GM21619 (cell line): Measurements from ENCODE around the gene GPR153.
"Not testable (repeated sequence)": the region's sequence is repeated elsewhere in the genome, so short reads cannot be mapped to it uniquely, and the experiment has no call there.

ENCODE experiments used
- ATAC-seq: cut with Tn5 transposase; IDR thresholded peaks from one replicate; pipeline ENCODE4 v1.9.1; 2021; ENCODE audit not compliant: unreplicated experiment

GPR153 gene

DNA sequence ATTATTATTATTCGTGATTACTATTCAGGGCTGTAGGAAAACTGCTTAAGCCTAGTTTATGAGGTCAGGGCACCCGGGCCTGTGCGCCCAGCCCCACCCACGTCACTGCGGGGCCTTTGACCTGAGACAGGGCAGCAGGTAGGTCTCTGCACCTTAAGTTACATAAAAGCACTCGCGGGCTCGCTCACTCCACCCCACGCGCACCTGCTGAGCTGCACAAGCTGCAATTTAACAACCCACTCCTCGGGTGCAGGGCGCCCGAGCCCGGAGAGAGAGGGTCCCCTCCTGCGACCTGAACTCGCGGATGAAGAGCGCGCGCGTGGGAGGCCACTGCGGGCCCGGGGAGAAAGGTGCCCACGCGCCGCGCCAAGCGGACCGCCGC lies 25.6 kb downstream of the GPR153 start:
- peak; percentile 15 for ATAC-seq

DNA sequence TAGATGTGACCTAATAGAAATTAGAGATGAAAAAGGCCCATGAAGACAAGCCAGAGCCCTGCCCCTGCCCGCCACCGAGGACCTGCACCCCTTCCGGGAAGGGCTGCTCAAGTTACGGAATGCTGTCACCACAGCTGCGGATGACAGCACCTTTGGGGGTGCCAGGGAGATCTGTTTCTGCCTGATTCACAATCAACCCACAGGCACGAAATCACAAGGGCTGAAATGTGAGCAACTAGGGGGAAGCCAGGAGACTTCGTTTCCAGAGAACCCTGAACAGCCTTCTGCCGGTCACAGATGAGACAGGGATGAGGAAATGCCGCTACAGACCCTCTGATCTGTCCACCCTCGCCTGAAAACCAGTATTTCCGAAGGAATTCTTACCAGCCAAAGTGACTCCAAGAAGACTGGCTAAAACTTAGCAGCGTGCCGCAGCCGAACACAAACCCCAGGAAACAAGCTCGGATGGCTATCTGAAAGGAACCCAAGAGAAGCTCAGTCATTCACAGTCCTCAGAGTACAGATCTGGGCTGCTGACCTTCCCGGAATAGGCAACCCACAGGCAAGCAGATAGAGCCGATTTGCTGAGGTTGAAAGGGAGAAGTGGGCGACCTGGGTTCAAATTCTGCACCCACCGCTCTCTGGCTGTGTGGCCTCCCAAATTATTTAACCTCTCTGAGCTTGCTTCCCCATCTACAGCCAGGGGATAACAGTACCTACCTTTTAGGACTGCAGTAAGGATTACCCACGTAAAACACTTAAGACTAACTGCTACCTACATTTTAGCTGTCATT lies 26.2 kb downstream of the GPR153 start:
- ATAC-seq = no peak

DNA sequence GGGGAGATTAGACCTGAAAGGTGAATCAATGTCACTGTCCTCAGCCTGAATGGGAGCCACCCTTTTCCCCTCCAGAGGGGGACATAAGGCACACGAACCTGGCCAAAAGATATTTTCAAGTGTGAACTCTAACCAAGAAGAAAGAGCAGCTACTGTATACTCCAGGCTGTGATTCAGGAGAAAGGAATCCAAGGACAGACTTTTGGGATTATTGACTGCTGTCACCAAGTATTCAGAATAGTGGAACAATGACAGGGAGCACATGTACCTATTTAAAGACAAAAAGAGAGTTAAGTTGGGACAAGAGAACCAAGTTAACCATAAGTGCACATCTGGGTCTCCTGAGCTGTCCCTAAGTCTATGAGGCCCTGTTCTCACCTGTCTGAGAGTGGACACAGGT lies 27.5 kb downstream of the GPR153 start:
- no peak for ATAC-seq

DNA sequence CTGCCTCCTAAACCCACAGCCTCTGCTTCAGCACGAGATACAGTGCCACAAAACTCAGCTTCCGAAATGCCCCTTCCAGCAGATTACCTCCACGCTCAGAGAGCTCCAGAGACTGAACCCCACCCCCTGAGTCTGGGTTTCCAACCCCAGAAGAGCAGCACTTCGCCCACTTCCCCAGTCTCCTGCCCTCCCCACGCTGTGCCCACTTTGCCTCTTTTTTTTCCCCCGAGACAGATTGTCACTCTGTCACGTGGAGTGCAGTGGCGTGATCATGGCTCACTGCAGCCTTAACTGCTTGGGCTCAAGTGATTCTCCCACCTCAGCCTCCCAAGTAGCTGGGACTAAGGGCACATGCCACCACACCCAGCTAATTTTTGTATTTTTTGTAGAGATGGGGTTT lies 35.2 kb downstream of the GPR153 start:
- no peak for ATAC-seq

DNA sequence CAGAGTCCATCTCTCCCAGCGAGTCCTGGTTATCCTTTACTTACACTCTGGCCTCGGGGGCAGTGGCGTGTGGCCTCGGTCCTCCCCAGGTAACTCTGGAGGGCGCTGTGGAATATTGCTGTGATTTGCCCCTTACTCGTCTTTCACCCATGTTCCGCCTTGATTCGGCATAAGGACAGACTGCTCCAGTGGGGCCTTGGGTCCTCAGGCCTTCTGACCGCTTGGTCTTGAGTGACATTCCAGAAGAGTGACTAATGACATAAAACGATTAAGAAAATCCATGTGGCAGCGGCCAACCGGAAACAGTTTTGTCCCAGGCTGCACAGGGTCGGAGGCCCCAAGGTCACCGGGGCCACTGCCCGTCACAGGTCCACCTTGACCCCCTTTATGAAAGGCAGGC lies 36.2 kb downstream of the GPR153 start:
- ATAC-seq = no peak

DNA sequence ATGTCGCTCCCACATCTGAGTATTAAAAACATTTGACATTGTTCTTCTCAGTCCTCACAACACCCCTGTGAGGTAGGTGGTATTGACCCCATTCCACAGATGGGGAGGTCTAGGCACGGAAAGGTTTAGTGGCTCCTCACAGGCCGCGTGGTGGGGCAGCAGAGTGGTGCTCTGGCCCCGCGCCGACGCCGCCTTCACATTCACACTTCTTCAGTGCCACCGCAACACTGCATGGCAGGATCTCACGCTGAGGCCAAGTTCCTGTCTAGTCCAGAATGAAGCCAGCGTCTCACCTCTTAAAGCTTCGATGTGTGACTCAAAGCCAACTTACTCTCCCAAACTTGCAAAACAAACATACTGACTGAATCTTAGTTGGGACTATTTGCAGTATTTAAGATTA lies 37.3 kb downstream of the GPR153 start:
- ATAC-seq = no peak

DNA sequence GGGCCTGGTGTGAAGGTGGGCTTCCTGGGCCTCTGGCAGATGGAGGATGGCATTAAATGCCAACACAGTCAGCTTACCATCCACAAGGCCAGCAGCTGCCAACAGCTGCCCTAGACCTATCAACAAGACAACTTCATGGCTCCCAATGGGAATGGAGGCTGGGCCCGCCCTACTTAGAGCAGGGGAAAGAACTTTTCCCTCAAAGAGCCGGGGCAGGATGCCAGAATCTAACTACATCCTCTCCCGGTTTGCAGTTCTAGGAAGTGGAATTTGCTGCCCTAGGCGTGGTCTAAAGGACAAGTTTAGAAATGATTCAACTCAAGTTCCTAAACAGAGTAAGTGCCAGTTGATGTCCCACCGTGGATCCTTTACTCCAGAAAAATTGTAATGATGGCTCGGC lies 38.3 kb downstream of the GPR153 start:
- no peak for ATAC-seq

DNA sequence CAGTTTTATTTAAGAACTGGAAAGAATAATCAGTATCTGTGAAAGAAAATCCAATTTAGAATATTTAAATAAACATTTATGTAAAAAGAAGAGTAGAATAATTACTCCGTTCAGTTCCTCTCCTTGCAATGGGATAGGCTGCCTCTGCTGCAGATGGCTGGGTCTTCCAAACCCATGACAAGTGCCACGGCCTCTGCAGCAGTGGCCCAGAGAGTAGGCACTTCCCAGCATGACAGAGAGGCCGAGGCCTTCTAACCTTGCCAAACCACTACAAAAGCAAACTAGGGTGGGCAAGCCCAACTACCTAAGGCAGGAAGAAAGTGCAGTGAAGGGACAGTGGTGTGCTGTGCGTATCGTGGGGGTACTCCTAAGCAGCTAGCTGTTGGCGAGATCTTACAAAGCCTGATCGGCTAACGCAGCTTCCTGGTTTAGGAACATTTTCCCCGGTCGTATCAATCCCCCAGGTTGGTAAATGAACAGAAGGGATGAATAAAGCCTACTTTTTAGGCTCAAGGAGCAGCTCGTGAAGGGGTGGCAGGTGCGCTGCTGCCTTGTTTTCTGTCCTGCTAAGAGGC lies 39.6 kb downstream of the GPR153 start:
- no peak for ATAC-seq

DNA sequence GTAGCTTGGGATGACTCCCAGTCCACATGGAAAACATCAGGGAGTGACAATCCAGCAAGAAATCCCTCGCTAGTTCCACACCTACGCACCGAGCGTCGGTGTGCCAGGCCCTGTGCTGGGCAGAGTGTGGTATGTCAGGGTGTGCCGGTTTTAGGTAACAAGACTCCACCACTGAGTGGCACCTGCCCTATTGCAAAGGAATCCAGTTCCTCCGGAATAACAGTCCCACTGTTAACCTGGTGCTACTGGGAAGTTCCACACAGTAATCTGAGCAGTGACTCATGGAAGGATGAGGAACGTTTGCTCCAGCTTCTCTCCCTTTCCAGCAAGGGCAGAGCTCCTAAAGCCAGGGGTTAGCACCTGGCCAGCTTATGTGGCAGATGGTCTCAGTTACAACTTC lies 40.7 kb downstream of the GPR153 start:
- ATAC-seq = no peak

DNA sequence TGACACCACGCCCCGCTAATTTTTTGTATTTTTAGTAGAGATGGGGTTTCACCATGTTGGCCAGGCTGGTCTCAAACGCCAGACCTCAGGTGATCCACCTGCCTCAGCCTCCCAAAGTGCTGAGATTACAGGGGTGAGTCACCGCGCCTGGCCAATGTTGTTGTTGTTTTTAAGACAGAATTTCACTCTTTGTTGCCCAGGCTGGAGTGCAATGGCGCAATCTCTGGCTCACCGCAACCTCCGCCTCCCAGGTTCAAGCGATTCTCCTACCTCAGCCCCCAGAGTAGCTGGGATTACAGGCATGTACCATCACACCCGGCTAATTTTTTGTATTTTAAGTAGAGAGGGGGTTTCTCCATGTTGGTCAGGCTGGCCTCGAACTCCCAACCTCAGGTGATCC lies 41.3 kb downstream of the GPR153 start:
- not testable (repeated sequence) for ATAC-seq

DNA sequence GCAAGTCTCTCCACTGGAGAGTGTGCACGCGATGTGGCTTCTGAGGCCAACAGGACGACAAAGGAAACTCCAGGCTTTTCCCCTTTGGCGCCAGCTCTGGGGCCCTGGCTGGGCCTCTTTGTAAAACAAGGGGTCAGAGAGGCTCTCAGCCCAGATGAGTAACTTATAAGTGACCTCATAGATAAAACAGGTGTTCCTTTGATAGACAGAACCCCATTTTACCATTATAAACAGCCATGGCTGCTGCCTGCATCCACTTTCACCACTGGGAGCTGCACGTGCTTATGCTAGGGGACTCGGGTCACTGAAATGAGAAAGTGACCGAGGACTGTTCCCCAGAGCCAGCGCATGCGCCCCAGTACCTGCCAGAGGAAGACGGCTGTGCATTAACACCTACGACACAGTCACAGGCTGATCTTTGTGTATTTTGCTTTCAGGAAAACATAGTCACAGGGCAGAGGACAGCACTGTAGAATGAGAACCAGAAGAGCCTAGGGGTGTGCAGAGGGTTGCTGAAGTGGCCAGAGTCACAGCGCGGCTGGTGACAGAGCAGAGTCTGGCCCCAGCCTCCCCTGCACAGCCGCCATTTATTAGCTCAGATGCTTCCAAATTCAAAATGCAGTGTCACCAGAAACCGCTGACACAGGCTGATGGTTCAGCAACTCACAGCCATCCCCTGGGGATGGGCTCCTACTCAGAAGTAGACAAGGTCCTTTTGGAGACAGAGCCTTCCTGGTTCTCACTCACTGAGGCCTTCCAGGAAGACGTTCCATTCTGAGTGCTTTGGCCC lies 42.3 kb downstream of the GPR153 start:
- ATAC-seq = no peak

DNA sequence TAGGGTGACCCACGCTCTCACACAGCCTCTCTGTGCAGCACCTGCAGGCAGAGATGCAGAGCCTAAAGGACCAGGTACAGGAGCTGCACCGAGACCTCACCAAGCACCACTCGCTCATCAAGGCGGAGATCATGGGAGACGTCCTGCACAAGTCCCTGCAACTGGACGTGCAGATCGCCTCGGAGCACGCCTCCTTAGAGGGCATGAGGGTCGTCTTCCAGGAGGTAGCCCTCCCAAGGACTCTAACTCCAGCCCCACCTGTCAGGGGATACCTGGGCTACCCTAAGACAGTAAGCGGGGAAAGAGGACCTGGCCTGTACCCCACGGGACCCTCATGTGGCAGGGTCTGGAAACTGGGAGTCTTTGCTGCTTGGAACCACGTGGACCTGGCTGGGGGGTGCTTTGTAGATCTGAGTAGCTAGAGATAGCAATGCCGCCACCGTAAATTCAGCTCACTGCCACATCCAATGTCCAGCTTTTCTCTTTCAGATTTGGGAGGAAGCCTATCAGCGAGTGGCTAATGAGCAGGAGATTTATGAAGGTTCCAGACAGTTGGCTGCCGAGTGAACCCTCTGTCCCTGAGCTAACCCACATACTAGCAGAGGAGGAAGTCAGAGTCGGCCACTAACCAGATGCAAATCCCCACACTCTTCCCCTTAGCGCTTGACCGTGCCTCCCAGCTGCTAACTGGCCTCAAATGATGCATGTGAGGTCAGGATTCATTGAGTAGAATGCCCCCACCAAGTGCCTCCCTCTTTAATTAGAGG lies 48.5 kb downstream of the GPR153 start:
- ATAC-seq = no peak

DNA sequence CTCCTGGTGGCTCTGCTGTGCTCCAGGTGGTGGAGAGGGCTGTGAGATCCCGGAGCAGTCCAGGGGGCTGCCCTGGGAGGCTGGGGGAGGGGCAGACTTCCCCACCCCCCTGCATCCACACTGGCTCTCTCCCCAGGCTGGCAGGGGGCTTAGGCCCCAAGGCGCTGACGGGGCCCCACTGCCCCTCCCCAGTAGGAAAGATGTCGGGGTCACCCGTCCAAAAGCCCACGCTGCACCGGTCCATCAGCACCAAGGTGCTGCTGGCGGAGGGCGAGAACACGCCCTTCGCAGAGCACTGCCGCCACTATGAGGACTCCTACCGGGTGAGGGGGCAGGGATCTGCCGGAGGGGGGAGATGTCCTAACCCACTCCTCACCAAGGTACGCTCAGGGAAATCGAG lies 49.2 kb downstream of the GPR153 start:
- no peak for ATAC-seq

DNA sequence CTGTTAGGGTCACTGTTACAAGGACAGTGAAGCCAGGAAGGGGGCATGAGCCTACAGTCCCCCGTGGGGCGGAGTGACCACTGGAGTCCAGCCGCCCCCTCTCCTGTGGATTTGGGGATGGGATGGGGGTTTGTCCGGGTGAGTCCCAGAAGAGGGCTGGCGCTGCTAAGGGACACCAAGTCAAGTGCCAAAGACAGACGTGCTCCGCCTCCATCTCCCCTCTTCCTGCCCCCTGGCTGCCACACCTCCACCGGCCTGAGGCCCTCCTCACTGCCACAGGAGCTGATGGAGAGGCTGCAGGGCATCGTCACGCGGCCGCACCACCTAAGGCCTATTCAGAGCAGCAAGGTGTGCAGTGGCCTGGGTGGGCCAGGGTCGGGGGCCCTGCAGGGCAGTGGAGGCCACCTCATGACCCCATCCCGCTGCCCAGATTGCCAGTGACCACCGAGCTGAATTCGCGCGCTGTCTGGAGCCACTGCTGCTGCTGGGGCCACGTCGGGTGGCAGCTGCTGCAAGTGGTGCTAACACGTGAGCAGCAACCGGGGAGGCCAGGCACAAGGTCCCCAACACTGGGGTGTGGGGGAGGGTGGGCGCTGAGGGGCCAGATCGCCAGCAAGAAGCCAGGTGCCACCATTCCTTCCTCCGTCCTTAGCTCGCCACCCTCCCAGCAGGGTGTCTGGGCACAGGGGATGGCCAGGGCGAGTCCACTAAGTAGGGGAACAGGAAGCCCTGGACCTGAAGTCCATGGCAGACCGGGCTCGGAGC lies 50.1 kb downstream of the GPR153 start:
- ATAC-seq = no peak

DNA sequence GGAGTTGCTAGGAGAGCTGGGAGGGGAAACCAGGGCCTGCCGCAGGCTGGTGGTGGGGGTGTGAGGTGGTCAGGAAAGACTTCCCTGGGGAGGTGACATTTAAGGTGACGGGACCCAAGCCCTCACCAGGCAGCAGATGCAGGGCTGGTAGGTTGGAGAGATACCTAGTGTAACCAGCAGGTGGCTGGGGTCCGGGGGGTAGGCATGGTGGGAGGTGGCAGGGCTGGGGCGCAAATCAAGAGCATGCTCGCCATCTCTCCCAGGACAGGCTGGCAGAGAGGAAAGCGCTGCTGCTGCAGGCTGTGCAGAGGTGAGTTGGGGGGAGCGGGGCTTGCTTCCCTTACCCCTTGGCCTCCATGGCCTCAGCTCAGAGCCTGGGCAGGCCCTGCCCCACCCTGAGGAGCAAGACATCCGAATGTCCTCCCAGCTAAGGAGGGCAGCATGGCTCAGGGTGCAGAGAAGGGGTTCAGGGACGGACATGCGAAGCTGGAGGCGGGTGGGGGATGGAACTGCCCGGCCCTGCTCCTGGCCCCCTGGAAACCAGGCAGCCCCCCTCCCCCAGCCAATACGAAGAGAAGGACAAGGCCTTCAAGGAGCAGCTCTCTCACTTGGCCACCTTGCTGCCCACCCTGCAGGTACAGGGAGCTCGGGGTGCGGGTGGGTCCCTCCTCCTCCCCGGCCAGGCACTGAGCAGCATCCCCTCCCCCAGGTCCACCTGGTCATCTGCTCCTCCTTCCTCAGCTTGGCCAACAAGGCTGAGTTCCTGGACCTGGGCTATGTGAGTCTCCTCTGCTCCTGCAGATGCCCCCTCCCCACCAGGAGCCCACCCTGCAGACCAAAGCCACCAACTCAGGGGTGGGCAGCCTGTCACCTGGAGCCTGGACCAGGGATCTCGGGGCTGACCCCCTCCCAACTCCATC lies 51.0 kb downstream of the GPR153 start:
- ATAC-seq = no peak

DNA sequence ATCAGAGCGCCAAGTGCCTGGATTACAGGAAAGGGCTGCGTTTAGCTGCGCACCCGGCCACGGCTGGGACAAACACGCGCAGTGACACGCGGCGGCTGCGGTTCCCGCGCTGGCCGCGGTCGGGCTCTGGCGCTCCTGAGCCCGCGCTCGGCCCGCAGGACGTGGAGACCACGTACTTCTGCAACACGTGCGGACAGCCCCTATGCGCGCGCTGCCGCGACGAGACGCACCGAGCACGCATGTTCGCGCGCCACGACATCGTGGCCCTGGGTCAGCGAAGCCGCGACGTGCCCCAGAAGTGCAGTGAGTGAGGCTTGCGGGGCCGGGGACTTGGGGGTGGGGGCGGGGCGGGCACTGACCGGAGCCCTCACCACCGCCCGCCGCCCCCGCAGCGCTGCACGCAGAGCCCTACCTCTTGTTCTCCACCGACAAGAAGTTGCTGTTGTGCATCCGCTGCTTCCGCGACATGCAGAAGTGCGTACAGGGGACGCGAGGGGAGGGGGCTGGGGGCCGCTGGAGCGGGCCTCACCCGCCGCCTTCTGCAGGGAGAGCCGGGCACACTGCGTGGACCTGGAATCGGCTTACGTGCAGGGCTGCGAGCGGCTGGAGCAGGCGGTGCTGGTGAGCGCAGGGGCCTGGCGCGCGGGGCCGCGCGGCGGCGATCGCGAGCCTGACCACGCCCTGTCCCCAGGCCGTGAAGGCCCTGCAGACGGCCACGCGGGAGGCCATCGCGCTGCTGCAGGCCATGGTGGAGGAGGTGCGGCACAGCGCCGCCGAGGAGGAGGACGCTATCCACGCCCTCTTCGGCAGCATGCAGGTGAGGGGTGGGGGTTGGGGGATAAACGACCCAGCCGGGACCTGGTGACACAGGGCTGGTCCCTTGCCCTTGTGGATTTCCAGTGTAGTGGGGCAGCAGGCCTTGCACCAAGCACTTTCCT lies 51.9 kb downstream of the GPR153 start:
- ATAC-seq = peak; percentile 27

DNA sequence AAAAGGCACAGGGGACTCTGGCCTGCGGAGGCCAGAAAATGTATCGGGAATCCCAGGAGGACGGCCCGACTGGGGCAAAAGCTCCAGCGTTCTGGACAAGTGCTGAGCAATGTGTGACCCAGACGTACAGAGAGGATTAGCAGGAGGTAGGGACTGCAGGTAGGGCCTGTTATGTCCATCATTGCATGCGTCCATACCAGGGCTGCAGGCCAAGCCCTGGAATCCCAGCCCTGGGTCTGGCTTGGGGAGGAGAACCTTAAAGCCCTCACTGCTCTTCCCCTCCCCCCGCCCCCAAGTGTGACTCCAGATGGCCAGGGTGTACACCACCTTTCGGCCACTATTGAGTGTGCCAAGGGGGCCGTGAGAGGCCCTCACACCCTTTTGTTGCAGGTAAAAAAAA lies 53.0 kb downstream of the GPR153 start:
- no peak for ATAC-seq

DNA sequence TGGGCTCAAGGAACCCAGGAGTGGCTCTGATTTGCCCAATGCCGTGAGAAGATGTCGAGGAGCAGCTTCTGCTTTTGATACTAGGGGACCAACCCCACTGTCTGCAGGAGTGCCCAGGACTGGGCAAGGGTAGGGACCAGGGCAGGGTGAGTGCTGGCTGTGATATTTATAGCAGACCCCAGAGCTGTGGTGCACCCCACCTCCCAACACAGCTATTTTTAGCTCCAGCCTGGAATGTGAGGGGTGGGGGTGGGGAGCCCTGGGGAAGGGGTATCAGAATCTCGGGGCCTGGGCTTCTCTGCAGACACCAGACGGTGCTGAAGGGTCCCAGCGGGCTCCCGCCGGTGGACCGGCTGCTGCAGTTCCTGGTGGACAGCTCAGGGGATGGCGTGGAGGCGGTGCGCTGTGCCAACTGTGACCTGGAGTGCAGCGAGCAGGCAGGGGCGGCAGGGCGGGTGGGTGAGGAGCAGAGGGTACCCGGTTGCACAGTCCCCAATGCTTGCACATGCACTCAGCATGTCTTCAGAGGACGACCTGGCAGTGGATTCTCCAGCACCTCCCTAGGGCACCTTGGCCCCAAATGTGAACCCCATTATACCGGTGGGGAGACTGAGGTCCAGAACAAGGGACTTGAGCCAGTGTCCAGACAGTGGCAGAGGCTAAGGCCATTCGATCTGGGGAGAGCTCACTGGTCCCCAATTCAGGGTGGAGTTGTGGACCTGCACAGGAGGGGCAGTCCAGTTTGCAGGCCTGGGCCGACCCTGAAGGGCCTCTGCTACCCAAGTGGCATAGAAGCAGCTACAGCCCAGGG lies 53.6 kb downstream of the GPR153 start:
- ATAC-seq = no peak
